Brain microvascular endothelial cell (primary cell): ENCODE results near the gene TRABD2B.
A peak's percentile ranks its signal among the peaks of the same experiment; 100 is the strongest.

Experiments used
- DNase-seq: peaks from one replicate; pipeline ENCODE4 v3.0.0-alpha.2; 2020
- H3K27ac ChIP-seq: fragments of 250-450 bp; sonication (Bioruptor Pico); 2 replicates; pipeline ENCODE4 v1.5.1; 2020; ENCODE audit warnings: mild to moderate bottlenecking, moderate library complexity
- H3K27me3 ChIP-seq: fragments of 250-450 bp; sonication (Bioruptor Pico); replicated peaks from 2 replicates; pipeline ENCODE4 v1.5.1; 2020; ENCODE audit warnings: mild to moderate bottlenecking
- H3K36me3 ChIP-seq: fragments of 250-450 bp; sonication (Bioruptor Pico); replicated peaks from 2 replicates; pipeline ENCODE4 v1.5.1; 2020; ENCODE audit warnings: mild to moderate bottlenecking
- H3K4me3 ChIP-seq: 2 replicates; pipeline ENCODE4 v1.5.1; 2011; ENCODE audit warnings: low read depth, mild to moderate bottlenecking, control low read depth, low read length, moderate library complexity
- CTCF ChIP-seq: IDR thresholded peaks from 2 replicates; pipeline ENCODE4 v1.5.1; 2011; ENCODE audit warnings: low read depth, mild to moderate bottlenecking, moderate library complexity, low read length, control low read depth, inconsistent platforms; ENCODE audit errors: missing control alignments
- in situ Hi-C: cut with HindIII; loops from 2 replicates; pipeline ENCODE4 v1.10.0; 2017; ENCODE audit warnings: low sequenced_read_pairs, low pct_ligation_motif_present

The TRABD2B gene

GRCh38 chr1:47727697-47728085, 269.5 kb downstream of the TRABD2B start:
- H3K36me3 ChIP-seq: no peaks in the 10 kb centered on the region
- peaks cover 18% of the 10 kb centered on the region for H3K27me3 ChIP-seq
- H3K4me3 ChIP-seq: no peak overlapping the region
- DNase-seq: no peak
- H3K27ac ChIP-seq: no peak overlapping the region
- in situ Hi-C loops: no loop called here
- no peak for TF ChIP-seq CTCF

GRCh38 chr1:47727051-47727696, 270.0 kb downstream of the TRABD2B start:
- Histone ChIP-seq H3K27ac (no peak overlapping the region), H3K36me3 (no peaks in the 10 kb centered on the region), H3K4me3 (no peak overlapping the region), H3K27me3 (peaks cover 18% of the 10 kb centered on the region)
- in situ Hi-C loops: no loop called here
- no peak for DNase-seq
- TF ChIP-seq CTCF: no peak

- Histone ChIP-seq H3K27me3 (peaks cover 21% of the 10 kb centered on the region), H3K27ac (no peak overlapping the region), H3K36me3 (no peaks in the 10 kb centered on the region), H3K4me3 (no peak overlapping the region)
- peak; percentile 78 for DNase-seq
- peak; percentile 98 for TF ChIP-seq CTCF
- in situ Hi-C loops: no loop called here
Measured at GRCh38 chr1:47725992-47726855, 271.0 kb downstream of the TRABD2B start.

GRCh38 chr1:47725511-47725991, 271.6 kb downstream of the TRABD2B start:
- in situ Hi-C loops: no loop called here
- DNase-seq: no peak
- no peak overlapping the region for H3K4me3 ChIP-seq
- H3K27ac ChIP-seq: no peak overlapping the region
- TF ChIP-seq CTCF: no peak
- peaks cover 21% of the 10 kb centered on the region for H3K27me3 ChIP-seq
- H3K36me3 ChIP-seq: no peaks in the 10 kb centered on the region

GRCh38 chr1:47725000-47725473, 272.1 kb downstream of the TRABD2B start:
- peaks cover 21% of the 10 kb centered on the region for H3K27me3 ChIP-seq
- in situ Hi-C loops: no loop called here
- no peak overlapping the region for H3K27ac ChIP-seq
- no peaks in the 10 kb centered on the region for H3K36me3 ChIP-seq
- DNase-seq: no peak
- no peak overlapping the region for H3K4me3 ChIP-seq
- peak; percentile 19 for TF ChIP-seq CTCF
